ENCODE data around the gene ZNF521. TPM values are rescaled to one million over a fixed set of nuclear protein-coding genes. Genes with fewer than 3 reads are reported as not detected.
"Not testable (repeated sequence)": the region's sequence is repeated elsewhere in the genome, so short reads cannot be mapped to it uniquely, and the experiment has no call there.

ZNF521 gene
- total RNA-seq, 1 experiment from 2014 or later, result not detected

- H3K9me3 Mint-ChIP-seq (ENCODE audit: unreplicated experiment), result peaks cover 28% of the 10 kb centered on the region
- H3K4me3 Mint-ChIP-seq (ENCODE audit: unreplicated experiment), result no peak overlapping the region
- no peaks in the 10 kb centered on the region for H3K36me3 Mint-ChIP-seq (ENCODE audit: insufficient read depth, unreplicated experiment)
- H3K27ac Mint-ChIP-seq (ENCODE audit: low read depth, unreplicated experiment), result no peak overlapping the region
- TF ChIP-seq, protein P1, sequence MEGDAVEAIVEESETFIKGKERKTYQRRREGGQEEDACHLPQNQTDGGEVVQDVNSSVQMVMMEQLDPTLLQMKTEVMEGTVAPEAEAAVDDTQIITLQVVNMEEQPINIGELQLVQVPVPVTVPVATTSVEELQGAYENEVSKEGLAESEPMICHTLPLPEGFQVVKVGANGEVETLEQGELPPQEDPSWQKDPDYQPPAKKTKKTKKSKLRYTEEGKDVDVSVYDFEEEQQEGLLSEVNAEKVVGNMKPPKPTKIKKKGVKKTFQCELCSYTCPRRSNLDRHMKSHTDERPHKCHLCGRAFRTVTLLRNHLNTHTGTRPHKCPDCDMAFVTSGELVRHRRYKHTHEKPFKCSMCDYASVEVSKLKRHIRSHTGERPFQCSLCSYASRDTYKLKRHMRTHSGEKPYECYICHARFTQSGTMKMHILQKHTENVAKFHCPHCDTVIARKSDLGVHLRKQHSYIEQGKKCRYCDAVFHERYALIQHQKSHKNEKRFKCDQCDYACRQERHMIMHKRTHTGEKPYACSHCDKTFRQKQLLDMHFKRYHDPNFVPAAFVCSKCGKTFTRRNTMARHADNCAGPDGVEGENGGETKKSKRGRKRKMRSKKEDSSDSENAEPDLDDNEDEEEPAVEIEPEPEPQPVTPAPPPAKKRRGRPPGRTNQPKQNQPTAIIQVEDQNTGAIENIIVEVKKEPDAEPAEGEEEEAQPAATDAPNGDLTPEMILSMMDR (IDR thresholded peaks at IDR 0.05; ENCODE audit: unreplicated experiment), result no peak
- no peaks in the 10 kb centered on the region for H3K4me1 Mint-ChIP-seq (ENCODE audit: insufficient read depth, unreplicated experiment)
- CTCF ChIA-PET, result no interaction called here
- peak; percentile 13 for DNase-seq (ENCODE audit: unreplicated experiment)
- intact Hi-C loops (cut with micrococcal nuclease), result no loop called here
- no TSS peak for BruUV-seq (replicated peaks)
- H3K27me3 Mint-ChIP-seq (ENCODE audit: insufficient read depth, unreplicated experiment), result no peaks in the 10 kb centered on the region
- POLR2A ChIA-PET, result interaction anchor here (0.9 kb wide), 1 partner anchor 8 kb away, joined by 4 read pairs; no protein-coding TSS in a partner anchor
Observed at GRCh38 chr18:25033747-25034471, 318.1 kb downstream of the ZNF521 start.

- not testable (repeated sequence) for H3K27me3 Mint-ChIP-seq (ENCODE audit: insufficient read depth, unreplicated experiment)
Observed at GRCh38 chr18:25033175-25033574, 318.8 kb downstream of the ZNF521 start.

DNA sequence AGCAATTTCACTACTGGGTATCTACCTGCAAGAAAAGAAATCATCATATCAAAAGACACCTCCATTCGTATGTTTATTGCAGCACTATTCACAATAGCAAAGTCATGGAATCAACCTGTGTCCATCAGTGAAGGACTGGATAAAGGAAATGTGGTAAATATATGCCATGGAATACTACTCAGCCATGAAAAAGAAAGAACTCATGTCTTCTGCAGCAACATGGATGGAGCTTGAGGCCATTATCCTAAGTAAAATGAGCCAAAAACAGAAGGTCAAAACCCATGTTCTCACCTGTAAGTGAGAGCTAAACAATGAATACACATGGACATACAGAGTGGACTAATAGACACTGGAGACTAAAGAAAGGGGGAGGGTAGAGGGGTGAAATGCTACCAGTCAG lies 322.2 kb downstream of the ZNF521 start:
- CTCF ChIA-PET, result no interaction called here
- peaks cover 21% of the 10 kb centered on the region for H3K9me3 Mint-ChIP-seq (ENCODE audit: unreplicated experiment)
- BruUV-seq (replicated peaks), result no TSS peak
- no peak overlapping the region for H3K4me3 Mint-ChIP-seq (ENCODE audit: unreplicated experiment)
- H3K27ac Mint-ChIP-seq (ENCODE audit: low read depth, unreplicated experiment), result no peak overlapping the region
- TF ChIP-seq, protein P1 (IDR thresholded peaks at IDR 0.05; ENCODE audit: unreplicated experiment), result no peak
- POLR2A ChIA-PET, result no interaction called here
- DNase-seq (ENCODE audit: unreplicated experiment), result no peak
- H3K4me1 Mint-ChIP-seq (ENCODE audit: insufficient read depth, unreplicated experiment), result no peaks in the 10 kb centered on the region
- H3K36me3 Mint-ChIP-seq (ENCODE audit: insufficient read depth, unreplicated experiment), result no peaks in the 10 kb centered on the region
- intact Hi-C loops (cut with micrococcal nuclease), result no loop called here
- no peaks in the 10 kb centered on the region for H3K27me3 Mint-ChIP-seq (ENCODE audit: insufficient read depth, unreplicated experiment)

More at GRCh38 chr18:25033175-25033574, 318.8 kb downstream of the ZNF521 start:
- H3K9me3 Mint-ChIP-seq (ENCODE audit: unreplicated experiment), result peaks cover 28% of the 10 kb centered on the region
- H3K4me1 Mint-ChIP-seq (ENCODE audit: insufficient read depth, unreplicated experiment); BruUV-seq (replicated peaks); POLR2A ChIA-PET; H3K27ac Mint-ChIP-seq (ENCODE audit: low read depth, unreplicated experiment); CTCF ChIA-PET; DNase-seq (ENCODE audit: unreplicated experiment); H3K4me3 Mint-ChIP-seq (ENCODE audit: unreplicated experiment); H3K36me3 Mint-ChIP-seq (ENCODE audit: insufficient read depth, unreplicated experiment); intact Hi-C loops (cut with micrococcal nuclease): not testable (repeated sequence)

DNA sequence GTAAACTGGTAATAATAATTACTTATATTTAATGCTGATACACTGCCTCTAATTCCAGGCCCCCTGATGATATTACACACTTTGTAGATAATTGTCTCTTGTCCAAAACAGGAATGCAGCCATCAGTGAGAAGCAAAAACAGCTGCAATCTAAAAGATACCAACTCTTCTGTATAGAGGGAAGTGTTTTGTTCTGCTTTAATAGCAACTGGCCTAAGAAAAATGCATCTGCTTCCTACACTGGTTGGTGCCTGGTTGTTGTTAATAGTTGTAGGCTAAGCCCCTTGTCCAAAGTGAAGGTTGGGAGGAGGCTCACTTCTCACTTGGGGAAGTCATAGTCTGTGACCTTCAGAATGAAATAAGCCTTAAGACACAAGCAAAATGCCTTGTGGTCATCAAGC lies 332.0 kb downstream of the ZNF521 start:
- ChIA-PET POLR2A (no interaction called here), CTCF (interaction anchor here (0.5 kb wide), 1 partner anchor 1536 kb away, joined by 3 read pairs; no protein-coding TSS in a partner anchor)
- no peak overlapping the region for H3K27ac Mint-ChIP-seq (ENCODE audit: low read depth, unreplicated experiment)
- peaks cover 22% of the 10 kb centered on the region for H3K9me3 Mint-ChIP-seq (ENCODE audit: unreplicated experiment)
- H3K4me1 Mint-ChIP-seq (ENCODE audit: insufficient read depth, unreplicated experiment), result no peaks in the 10 kb centered on the region
- TF ChIP-seq, protein P1 (IDR thresholded peaks at IDR 0.05; ENCODE audit: unreplicated experiment), result no peak
- H3K27me3 Mint-ChIP-seq (ENCODE audit: insufficient read depth, unreplicated experiment), result no peaks in the 10 kb centered on the region
- no peak for DNase-seq (ENCODE audit: unreplicated experiment)
- peaks cover 6% of the 10 kb centered on the region for H3K36me3 Mint-ChIP-seq (ENCODE audit: insufficient read depth, unreplicated experiment)
- no TSS peak for BruUV-seq (replicated peaks)
- intact Hi-C loops (cut with micrococcal nuclease), result no loop called here
- H3K4me3 Mint-ChIP-seq (ENCODE audit: unreplicated experiment), result no peak overlapping the region

All from MCF 10A (cell line).